ENCODE measurements around the gene TMEM72.

Gene TMEM72

DNA sequence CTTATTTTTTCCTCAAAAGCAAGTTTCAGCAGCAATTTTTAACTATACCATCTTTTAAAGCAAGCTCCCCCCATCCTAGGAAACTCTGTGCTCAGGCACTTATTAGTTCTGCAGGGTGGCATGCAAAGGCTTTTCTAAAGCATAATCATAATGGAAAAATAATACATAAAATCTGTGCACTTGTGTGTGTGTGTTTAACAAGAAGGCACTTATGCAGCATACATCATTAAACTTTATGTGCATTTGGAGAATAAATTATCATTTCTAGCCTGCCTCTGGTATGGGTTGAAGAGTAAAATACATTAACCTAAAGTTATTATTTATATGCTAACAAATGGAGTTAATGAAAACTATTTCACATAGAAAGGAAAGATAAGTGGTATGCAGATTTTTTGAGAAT, 42.9 kb downstream of the TMEM72 start:
- no peak for DNase-seq

DNA sequence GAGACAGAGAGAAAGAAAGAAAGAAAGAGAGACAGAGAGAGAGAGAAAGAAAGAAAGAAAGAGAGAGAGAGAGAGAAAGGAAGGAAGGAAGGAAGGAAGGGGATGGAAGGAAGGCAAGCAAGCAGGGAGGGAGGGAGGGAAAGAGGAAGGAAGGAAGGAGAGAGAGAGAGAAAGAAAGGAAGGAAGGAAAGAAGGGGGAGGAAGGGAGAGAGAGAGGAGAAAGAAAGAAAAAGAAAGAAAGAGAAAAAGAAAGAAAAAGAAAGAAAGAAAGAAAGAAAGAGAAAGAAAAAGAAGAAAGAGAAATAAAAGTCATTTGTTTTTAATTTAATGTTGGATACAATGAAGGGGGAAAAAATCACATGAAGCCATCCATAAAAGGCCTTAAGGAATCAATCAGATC, 43.8 kb downstream of the TMEM72 start:
- DNase-seq: no peak

- no peak for DNase-seq
Measured at GRCh38 chr10:44955413-44956070, 44.4 kb downstream of the TMEM72 start.

GRCh38 chr10:44956226-44956625, 45.1 kb downstream of the TMEM72 start:
- no peak for DNase-seq

DNA sequence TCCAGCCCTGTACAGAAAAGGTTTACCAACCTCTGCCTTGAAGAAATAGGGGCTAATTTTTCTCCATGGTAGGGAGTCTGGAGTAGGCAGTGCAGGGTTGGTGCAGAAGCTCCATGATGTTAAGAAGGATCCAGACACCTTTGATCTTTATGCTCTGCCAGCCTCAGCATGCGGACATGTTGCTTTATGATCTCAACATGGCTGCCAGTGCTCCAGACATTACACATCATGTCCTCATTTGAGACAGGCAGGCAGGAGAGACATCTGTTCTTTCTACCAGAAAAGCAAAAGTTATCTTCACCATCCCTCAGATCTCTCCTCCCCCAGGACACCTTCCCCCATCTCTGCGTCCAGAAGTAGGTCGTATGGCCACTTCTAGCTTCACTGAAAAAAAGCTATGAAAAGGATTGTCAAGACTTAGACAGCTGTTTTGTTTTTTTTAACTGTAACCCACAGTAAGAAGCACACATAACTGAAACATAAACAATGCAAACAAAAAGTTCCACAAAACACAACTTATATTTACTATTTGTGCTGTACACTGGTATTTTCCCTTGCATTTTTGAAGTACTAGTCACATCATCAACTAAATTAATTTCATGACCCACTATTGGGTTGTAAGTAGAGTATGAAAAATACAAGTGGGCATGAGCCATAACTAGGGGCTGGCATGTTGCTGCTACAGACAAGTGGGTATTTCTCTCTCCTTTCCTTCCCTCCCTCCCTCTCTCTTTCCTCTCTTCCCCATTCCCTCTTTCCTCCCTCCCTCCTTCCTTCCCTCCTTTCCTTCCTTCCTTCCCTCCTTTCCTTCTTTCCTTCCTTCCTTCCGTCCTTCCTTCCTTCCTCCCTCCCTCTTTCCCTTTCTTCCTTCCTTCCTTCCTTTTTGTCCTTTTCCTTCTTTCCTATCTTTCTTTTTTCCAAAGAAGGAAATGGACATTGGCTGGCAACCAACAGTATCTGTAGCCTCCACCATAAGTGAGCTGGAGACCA, 45.9 kb downstream of the TMEM72 start:
- no peak for DNase-seq

GRCh38 chr10:44958196-44958897, 47.2 kb downstream of the TMEM72 start:
- DNase-seq: no peak

GRCh38 chr10:44958898-44959246, 47.7 kb downstream of the TMEM72 start:
- DNase-seq: no peak

GRCh38 chr10:44959247-44960087, 48.3 kb downstream of the TMEM72 start, which contains the start of gene RASSF4:
Gene RASSF4, plus strand, starts transcription at chr10:44959802. Its CDS starts 10,401 bp downstream, at chr10:44970203.
- peak in 50 of 51 donors; percentile 61 to 96 (median 89) for DNase-seq

DNA sequence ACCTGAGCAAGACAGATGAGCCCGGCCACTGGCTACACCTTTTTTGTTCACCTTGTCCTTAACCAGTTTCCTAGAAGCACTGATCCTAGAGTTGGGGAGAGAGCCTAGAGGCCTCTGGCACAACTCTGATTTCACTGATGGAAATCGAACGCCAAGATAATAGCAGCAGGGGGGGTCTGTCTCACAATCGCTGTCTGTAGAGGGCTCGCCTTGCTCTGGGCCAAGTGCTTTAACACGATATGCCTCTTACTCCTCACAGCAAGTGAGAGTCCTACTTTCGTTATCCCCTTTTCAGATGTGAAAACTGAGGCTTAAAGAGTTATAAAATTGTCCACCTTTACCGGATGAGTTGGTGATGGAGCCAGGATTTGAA, 48.9 kb downstream of the TMEM72 start:
- no peak for DNase-seq

DNA sequence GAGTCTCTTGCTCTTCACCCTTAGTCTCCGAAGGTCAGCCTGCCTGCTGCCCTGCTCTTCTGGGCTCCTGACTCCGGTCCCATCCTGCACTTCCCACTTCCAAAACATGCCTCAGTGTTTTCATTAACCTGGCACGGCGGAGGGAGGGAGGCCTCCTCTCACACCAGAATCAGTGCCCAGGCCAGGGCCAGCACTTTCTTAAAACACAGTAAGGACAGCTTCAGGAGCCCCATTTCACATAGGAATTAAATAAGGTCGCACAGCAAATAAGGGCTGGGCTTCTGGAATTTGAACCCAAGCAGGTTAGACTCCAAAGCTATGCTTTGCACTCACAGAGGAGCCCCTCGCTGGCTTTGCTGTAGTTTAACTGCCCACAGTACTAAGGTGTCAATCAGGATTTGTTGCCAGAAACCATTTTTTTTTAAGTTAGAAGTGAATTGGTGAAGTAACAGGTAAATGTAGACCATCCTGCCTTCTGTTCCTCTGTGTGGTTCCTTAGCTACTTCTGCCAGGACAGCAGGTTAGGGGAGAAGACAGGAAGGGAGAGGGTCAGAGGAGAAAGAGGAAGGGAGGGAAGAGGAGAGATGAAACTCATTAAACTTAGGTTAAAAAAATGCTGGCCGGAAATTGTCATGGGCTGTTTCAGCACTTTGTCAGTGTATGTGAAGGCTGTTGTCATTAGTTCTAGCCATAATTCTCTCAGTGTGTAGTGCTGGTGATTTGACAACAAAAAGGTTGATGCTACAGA, 49.5 kb downstream of the TMEM72 start:
- DNase-seq: no peak

DNA sequence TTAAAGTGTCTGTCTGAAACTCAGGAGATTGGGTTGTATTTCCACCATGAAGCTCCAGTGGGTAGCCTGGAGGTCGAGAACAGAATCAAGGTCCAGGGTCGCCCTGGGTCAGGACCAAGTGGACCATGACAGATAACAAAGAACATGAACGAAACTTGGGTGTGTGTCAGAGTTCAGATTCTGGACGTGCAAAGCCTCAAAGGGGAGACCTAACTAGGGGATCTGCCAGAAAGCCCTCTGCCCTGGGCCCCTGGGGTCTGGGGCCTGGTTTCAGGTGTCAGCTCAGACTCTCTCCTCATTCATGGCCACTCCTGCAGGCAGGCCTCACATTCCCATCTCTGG, 50.1 kb downstream of the TMEM72 start:
- DNase-seq: no peak

DNA sequence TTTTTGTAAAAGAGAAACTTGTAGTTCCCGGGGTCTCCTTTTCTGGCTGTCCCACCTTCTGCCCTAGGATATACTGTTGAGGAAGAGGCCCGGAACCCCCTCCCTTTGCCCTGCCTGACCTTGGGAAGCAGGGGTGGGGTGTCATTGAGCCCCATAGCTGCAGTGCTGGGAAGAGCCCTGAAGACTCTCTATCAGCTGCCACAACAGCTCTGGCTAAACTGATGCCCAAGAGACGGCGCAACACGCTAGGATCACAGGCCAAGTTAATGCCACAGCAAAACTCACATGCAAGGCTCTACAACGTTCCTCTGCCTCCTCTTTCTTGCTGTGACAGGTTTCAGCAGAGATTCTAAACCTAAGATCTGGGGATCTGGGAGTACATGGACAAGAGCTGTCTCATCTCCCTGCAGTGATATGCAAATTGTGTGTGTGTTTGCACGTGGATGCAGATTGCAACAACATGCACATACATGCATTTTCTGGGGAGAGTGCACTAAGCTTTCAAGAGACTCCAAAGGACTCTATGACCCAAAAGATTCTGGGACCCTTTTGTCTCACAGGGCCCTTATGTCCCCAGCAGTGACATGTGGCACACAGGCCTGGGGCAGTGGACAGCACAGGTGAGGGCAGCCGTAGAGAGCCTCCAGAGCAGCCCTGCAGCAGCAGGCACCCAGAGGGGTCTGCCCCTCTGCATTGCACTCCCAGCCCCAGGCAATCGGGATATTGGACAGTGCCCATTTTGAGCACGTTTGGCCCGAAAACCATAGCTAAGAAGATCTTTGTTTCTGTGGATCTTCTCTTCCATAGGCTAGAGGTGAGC, 51.0 kb downstream of the TMEM72 start:
- DNase-seq: no peak

DNA sequence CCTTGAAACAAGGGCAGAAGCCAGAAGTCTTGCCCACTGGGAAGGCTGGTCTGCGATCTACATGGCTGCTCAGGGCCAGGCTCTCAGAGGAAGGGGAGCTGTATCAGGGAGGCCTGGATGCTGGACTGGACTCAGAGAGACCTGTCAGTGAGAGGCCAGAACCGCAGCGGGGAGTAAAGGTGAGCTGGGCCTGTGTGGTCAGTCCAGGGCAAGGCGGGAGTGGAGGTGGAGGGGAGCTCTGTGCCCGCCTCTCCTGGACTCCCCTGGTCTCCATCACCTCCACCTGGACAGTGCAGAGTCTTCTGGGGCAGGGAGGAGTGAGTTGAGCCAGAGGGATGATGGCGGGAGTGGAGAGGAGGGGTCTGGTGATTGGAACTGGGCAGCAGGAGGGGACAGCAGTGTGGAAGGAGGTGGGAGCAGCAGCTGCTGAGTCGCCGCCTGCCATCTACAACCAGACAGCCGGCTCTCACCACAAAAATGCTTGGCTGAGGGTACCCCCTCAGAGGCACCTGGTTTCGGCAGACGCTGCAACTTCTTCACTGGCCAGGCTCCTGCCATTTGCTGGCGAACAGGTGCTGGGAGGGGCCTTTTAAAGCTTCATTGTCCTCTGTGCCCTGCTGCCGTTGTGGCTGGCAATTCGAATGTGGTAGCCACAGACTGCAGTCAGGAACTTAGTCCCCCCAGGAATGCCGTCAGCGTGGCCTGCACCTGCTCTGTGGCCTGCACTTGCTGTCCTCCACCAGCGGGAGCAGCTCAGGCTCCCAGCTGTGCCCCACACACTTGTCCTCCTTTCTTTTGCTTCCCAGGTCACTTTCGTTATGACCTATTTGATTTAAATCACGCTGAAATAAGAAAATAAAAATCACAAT, 52.0 kb downstream of the TMEM72 start:
- peak in 14 of 51 donors; percentile 34 to 88 (median 48) for DNase-seq

- DNase-seq: peak; percentile 49 to 98 (median 92)
Measured at GRCh38 chr10:44963772-44964633, 52.9 kb downstream of the TMEM72 start.

GRCh38 chr10:44965104-44965503, 54.0 kb downstream of the TMEM72 start:
- DNase-seq: no peak

- peak in 1 of 51 donors; percentile 21 for DNase-seq
Measured at GRCh38 chr10:44965651-44966097, 54.5 kb downstream of the TMEM72 start.

DNA sequence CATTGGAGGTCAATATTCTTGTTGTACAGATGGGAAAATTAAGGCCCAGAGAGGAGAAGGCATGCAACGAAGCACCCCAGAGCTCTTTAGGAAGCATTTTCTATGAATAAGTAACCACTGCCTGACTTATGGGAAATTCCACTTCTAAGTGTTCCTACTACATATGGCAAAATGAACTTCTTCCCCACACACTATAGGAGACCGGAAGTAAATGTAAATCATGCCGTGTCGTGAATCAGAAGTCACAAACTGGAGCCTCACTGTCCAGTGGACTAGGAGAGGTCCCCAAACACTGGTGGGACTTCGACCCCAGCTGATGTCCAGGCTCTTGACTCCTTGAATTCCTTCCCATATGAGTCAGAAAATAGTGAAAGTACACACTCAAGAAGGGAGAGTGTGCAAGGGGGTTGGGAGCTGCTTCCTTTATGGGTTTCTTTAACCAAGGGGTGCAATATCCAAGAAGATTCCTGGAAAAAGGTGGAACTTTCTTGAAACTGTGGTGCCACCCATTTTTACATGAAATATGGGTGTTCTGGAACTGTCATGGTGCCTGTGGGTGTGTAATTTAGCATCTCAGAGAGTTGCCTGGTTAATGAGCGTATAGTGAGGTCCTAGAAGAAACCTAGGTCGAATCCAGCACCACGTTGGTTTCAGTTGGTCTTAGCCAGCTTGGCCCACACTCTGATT, 55.1 kb downstream of the TMEM72 start:
- no peak for DNase-seq

Data from hypothalamus (tissue), 51 donors.